OCI-LY1 (cell line): ENCODE measurements around the gene PIGR.

ENCODE experiments used
- EZH2 ChIP-seq: fragments of 200-600 bp; sonication (generic), shearing (Covaris generic); IDR thresholded peaks from 2 replicates; pipeline ENCODE4 v1.8.0; 2017; ENCODE audit warnings: borderline replicate concordance, mixed run types, mild to moderate bottlenecking, antibody characterized with exemption, low read length, moderate library complexity, mixed read lengths
- TF ChIP-seq, protein P1 (sequence below): fragments of 200-600 bp; sonication (generic), shearing (Covaris generic); IDR thresholded peaks from 2 replicates; pipeline ENCODE4 v1.5.1; 2017; ENCODE audit warnings: mild to moderate bottlenecking, antibody characterized with exemption, low read length, moderate library complexity, mixed read lengths

DNA sequence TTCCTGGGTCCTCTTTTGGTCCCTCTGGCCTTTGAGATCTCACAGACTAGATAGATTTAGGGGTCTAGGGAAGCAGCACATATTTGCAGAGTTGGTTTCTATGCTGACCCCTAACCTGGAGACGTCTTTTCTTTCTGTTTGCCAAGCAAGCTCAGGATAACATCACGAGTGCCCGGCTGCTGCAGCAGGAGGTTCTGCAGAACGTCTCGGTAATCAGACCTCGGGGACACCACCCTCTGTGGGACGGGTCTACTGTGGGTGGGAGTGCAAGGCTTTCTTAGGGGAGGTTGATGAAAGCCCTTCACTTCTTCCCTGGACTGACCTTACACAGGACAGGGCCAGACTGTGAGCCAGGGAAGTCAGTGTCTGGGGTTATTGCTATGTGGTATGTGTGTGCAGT is 46.1 kb downstream of the PIGR start:
- TF ChIP-seq, protein P1, sequence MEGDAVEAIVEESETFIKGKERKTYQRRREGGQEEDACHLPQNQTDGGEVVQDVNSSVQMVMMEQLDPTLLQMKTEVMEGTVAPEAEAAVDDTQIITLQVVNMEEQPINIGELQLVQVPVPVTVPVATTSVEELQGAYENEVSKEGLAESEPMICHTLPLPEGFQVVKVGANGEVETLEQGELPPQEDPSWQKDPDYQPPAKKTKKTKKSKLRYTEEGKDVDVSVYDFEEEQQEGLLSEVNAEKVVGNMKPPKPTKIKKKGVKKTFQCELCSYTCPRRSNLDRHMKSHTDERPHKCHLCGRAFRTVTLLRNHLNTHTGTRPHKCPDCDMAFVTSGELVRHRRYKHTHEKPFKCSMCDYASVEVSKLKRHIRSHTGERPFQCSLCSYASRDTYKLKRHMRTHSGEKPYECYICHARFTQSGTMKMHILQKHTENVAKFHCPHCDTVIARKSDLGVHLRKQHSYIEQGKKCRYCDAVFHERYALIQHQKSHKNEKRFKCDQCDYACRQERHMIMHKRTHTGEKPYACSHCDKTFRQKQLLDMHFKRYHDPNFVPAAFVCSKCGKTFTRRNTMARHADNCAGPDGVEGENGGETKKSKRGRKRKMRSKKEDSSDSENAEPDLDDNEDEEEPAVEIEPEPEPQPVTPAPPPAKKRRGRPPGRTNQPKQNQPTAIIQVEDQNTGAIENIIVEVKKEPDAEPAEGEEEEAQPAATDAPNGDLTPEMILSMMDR = no peak
- no peak for TF ChIP-seq EZH2
